Pons (tissue), 1 donor: ENCODE data around the gene PTPRN2.

Source experiments
- DNase-seq: peaks from one replicate; pipeline ENCODE4 v3.0.0-alpha.2; 2016; ENCODE audit warnings: low spot score

The PTPRN2 gene

GRCh38 chr7:157817944-157818700 is 769.5 kb downstream of the PTPRN2 start:
- DNase-seq, result no peak

GRCh38 chr7:157817433-157817832 is 770.2 kb downstream of the PTPRN2 start:
- no peak for DNase-seq

- DNase-seq, result no peak
Observed at GRCh38 chr7:157816526-157817250, 770.9 kb downstream of the PTPRN2 start.

- DNase-seq, result no peak
Observed at GRCh38 chr7:157816086-157816485, 771.5 kb downstream of the PTPRN2 start.

GRCh38 chr7:157815706-157816022 is 772.0 kb downstream of the PTPRN2 start:
- DNase-seq, result no peak

- no peak for DNase-seq
Observed at GRCh38 chr7:157814931-157815705, 772.5 kb downstream of the PTPRN2 start.

GRCh38 chr7:157813741-157814661 is 773.6 kb downstream of the PTPRN2 start:
- DNase-seq, result no peak

- no peak for DNase-seq
Observed at GRCh38 chr7:157813053-157813452, 774.6 kb downstream of the PTPRN2 start.

GRCh38 chr7:157811946-157812345 is 775.7 kb downstream of the PTPRN2 start:
- DNase-seq, result no peak

- DNase-seq, result no peak
Observed at GRCh38 chr7:157809863-157810851, 777.5 kb downstream of the PTPRN2 start.

- DNase-seq, result no peak
Observed at GRCh38 chr7:157809154-157809862, 778.3 kb downstream of the PTPRN2 start.

GRCh38 chr7:157808042-157808441 is 779.6 kb downstream of the PTPRN2 start:
- DNase-seq, result no peak

GRCh38 chr7:157807510-157807909 is 780.1 kb downstream of the PTPRN2 start:
- no peak for DNase-seq

GRCh38 chr7:157806711-157807110 is 780.9 kb downstream of the PTPRN2 start:
- no peak for DNase-seq

- no peak for DNase-seq
Observed at GRCh38 chr7:157805713-157806112, 781.9 kb downstream of the PTPRN2 start.

GRCh38 chr7:157803906-157804305 is 783.7 kb downstream of the PTPRN2 start:
- no peak for DNase-seq

- no peak for DNase-seq
Observed at GRCh38 chr7:157801971-157802675, 785.5 kb downstream of the PTPRN2 start.

GRCh38 chr7:157801113-157801512 is 786.5 kb downstream of the PTPRN2 start:
- no peak for DNase-seq

GRCh38 chr7:157800281-157800680 is 787.3 kb downstream of the PTPRN2 start:
- no peak for DNase-seq
